SK-N-SH treated with all-trans-retinoic acid at 6 μM for 48 hours (cell line): ENCODE results near the gene TNXB.

ENCODE experiments used
- ATAC-seq: fragments of 200-7000 bp; cut with Tn5 transposase; 3 replicates; pipeline ENCODE4 v1.9.1; 2020; ENCODE audit warnings: mild to moderate bottlenecking, moderate library complexity
- ARNTL ChIP-seq: fragments of 450-650 bp; formaldehyde crosslinking; IDR thresholded peaks from 2 replicates; pipeline ENCODE4 v1.5.0; 2020; ENCODE audit warnings: low read depth, mild to moderate bottlenecking, moderate library complexity, borderline replicate concordance
- BACH2 ChIP-seq: fragments of 250-450 bp; sonication (Bioruptor Pico); IDR thresholded peaks from 2 replicates; pipeline ENCODE4 v1.9.0; 2021; ENCODE audit warnings: mild to moderate bottlenecking, borderline replicate concordance
- CSDC2 ChIP-seq: fragments of 250-450 bp; sonication (Bioruptor Pico); IDR thresholded peaks from 2 replicates; pipeline ENCODE4 v1.5.0; 2020; ENCODE audit warnings: mild to moderate bottlenecking, moderate library complexity
- CSRNP3 ChIP-seq: fragments of 250-450 bp; sonication (Bioruptor Pico); IDR thresholded peaks from 2 replicates; pipeline ENCODE4 v1.5.1; 2021; ENCODE audit warnings: mild to moderate bottlenecking, moderate library complexity
- ESRRG ChIP-seq: fragments of 250-450 bp; sonication (Bioruptor Pico); IDR thresholded peaks from 2 replicates; pipeline ENCODE4 v1.6.1; 2021; ENCODE audit warnings: mild to moderate bottlenecking
- ISL1 ChIP-seq: fragments of 250-450 bp; sonication (Bioruptor Pico); IDR thresholded peaks from 2 replicates; pipeline ENCODE4 v2.1.2; 2022; ENCODE audit warnings: mild to moderate bottlenecking, moderate library complexity
- OSR1 ChIP-seq: fragments of 250-450 bp; sonication (Bioruptor Pico); IDR thresholded peaks from 2 replicates; pipeline ENCODE4 v1.8.0; 2022; ENCODE audit warnings: moderate library complexity, mild to moderate bottlenecking, inconsistent platforms
- PATZ1 ChIP-seq: fragments of 250-450 bp; sonication (Bioruptor Pico); IDR thresholded peaks from 2 replicates; pipeline ENCODE4 v1.8.0; 2020; ENCODE audit warnings: mild to moderate bottlenecking, moderate library complexity, borderline replicate concordance
- POU6F1 ChIP-seq: fragments of 250-450 bp; sonication (Bioruptor Pico); IDR thresholded peaks from 2 replicates; pipeline ENCODE4 v1.8.0; 2021; ENCODE audit warnings: low read depth, mild to moderate bottlenecking, moderate library complexity, borderline replicate concordance
- SNAI2 ChIP-seq: fragments of 250-450 bp; sonication (Bioruptor Pico); IDR thresholded peaks from 2 replicates; pipeline ENCODE4 v1.5.0; 2020; ENCODE audit warnings: mild to moderate bottlenecking, moderate library complexity
- TOX ChIP-seq: fragments of 250-450 bp; sonication (Bioruptor Pico); IDR thresholded peaks from 2 replicates; pipeline ENCODE4 v1.8.0; 2021; ENCODE audit warnings: mild to moderate bottlenecking, moderate library complexity, borderline replicate concordance
- TSHZ2 ChIP-seq: fragments of 250-450 bp; sonication (Bioruptor Pico); IDR thresholded peaks from 2 replicates; pipeline ENCODE4 v1.5.0; 2020; ENCODE audit warnings: mild to moderate bottlenecking, moderate library complexity
- ZFP3 ChIP-seq: fragments of 250-450 bp; sonication (Bioruptor Pico); IDR thresholded peaks from 2 replicates; pipeline ENCODE4 v1.5.0; 2020; ENCODE audit warnings: mild to moderate bottlenecking, moderate library complexity
- ZFP30 ChIP-seq: fragments of 450-650 bp; formaldehyde crosslinking; IDR thresholded peaks from 2 replicates; pipeline ENCODE4 v1.5.0; 2022; ENCODE audit warnings: mild to moderate bottlenecking, moderate library complexity
- ZNF70 ChIP-seq: fragments of 450-650 bp; formaldehyde crosslinking; IDR thresholded peaks from 2 replicates; pipeline ENCODE4 v1.5.0; 2020; ENCODE audit warnings: mild to moderate bottlenecking, moderate library complexity
- ZNF8 ChIP-seq: fragments of 450-650 bp; formaldehyde crosslinking; IDR thresholded peaks from 2 replicates; pipeline ENCODE4 v1.5.0; 2020; ENCODE audit warnings: mild to moderate bottlenecking, moderate library complexity

The TNXB gene

GRCh38 chr6:32086661-32087573, 22.2 kb downstream of the TNXB start (continued):
- TF ChIP-seq POU6F1 (CRISPR knock-in tag) (no peak), ISL1 (CRISPR knock-in tag) (no peak), TOX (CRISPR knock-in tag) (no peak), SNAI2 (CRISPR knock-in tag) (no peak), ESRRG (no peak), ZNF8 (CRISPR knock-in tag) (no peak), CSRNP3 (CRISPR knock-in tag) (no peak), ZFP3 (CRISPR knock-in tag) (no peak), OSR1 (no peak), ZNF70 (no peak)
- TF ChIP-seq, all 23 proteins: peak for 0

- no peak for ATAC-seq
- no peak for TF ChIP-seq TOX (CRISPR knock-in tag)
- no peak for TF ChIP-seq ZFP30 (CRISPR knock-in tag)
- no peak for TF ChIP-seq BACH2 (CRISPR knock-in tag)
- no peak for TF ChIP-seq TSHZ2
- no peak for TF ChIP-seq POU6F1 (CRISPR knock-in tag)
- TF ChIP-seq PATZ1 (CRISPR knock-in tag) = no peak
- TF ChIP-seq CSRNP3 (CRISPR knock-in tag) = no peak
- TF ChIP-seq ESRRG = no peak
- TF ChIP-seq ARNTL (CRISPR knock-in tag) = no peak
These were observed 23.2 kb downstream of the TNXB start for GRCh38 chr6:32085759-32086459.

- no peak for ATAC-seq
- TF ChIP-seq ZFP30 (CRISPR knock-in tag) = no peak
- no peak for TF ChIP-seq TSHZ2
- TF ChIP-seq PATZ1 (CRISPR knock-in tag) = no peak
- no peak for TF ChIP-seq CSDC2 (CRISPR knock-in tag)
- TF ChIP-seq CSRNP3 (CRISPR knock-in tag) = no peak
- TF ChIP-seq BACH2 (CRISPR knock-in tag) = no peak
These were observed 24.4 kb downstream of the TNXB start for GRCh38 chr6:32084780-32085179.
